Measurements from ENCODE around the gene WDR33. TPM values are rescaled to one million over a fixed set of nuclear protein-coding genes. Genes with fewer than 3 reads are reported as not detected.

The WDR33 gene
- total and polyA plus RNA-seq, 8 donors: 7.9 to 99.9 (median 20.3) TPM

- H3K4me3 ChIP-seq: no peak overlapping the region
- peak in 1 of 2 donors; percentile 8 for DNase-seq
- peaks cover 0 to 52% (median 28%) of the 10 kb centered on the region in 3 donors for H3K27me3 ChIP-seq
- no peaks in the 10 kb centered on the region for H3K36me3 ChIP-seq
- H3K9me3 ChIP-seq: no peaks in the 10 kb centered on the region
- no peak for TF ChIP-seq EP300 (IDR thresholded peaks at IDR 0.05)
- no peak for TF ChIP-seq POLR2AphosphoS5 (IDR thresholded peaks at IDR 0.05)
- no peak for TF ChIP-seq POLR2A (IDR thresholded peaks at IDR 0.05)
- TF ChIP-seq CTCF (IDR thresholded peaks at IDR 0.05): no peak
- peaks cover 20 to 66% (median 38%) of the 10 kb centered on the region in 4 donors for H3K4me1 ChIP-seq
- intact Hi-C loops (cut with DNase I; ENCODE audit: low total_unique reads): no loop called here
- peak overlapping the region in 1 of 5 donors; percentile 94 for H3K27ac ChIP-seq
- 67 to 87% (median 82%) methylated on average over 1 to 2 of the region's 2 CpGs for WGBS, 5 donors
Observed at GRCh38 chr2:127676906-127677305, 134.1 kb downstream of the WDR33 start.

- Histone ChIP-seq H3K4me1 (peaks cover 14 to 60% (median 33%) of the 10 kb centered on the region in 4 donors), H3K27ac (peak within 1 kb of the TSS; percentile 47 to 94 (median 86)), H3K27me3 (peaks cover 0 to 58% (median 28%) of the 10 kb centered on the region in 3 donors), H3K36me3 (no peaks in the 10 kb centered on the region), H3K9me3 (no peaks in the 10 kb centered on the region), H3K4me3 (peak within 1 kb of the TSS; percentile 65 to 82 (median 78))
- WGBS, 5 donors: 6 to 8% (median 7%) methylated on average over 50 to 56 of the region's 56 CpGs
- intact Hi-C loops (cut with DNase I; ENCODE audit: low total_unique reads): no loop called here
- peak; percentile 30 to 73 for DNase-seq
- TF ChIP-seq POLR2A (IDR thresholded peaks at IDR 0.05): no peak
- TF ChIP-seq POLR2AphosphoS5 (IDR thresholded peaks at IDR 0.05): no peak
- no peak for TF ChIP-seq CTCF (IDR thresholded peaks at IDR 0.05)
- TF ChIP-seq EP300 (IDR thresholded peaks at IDR 0.05): no peak
Observed at GRCh38 chr2:127675331-127676261, 135.4 kb downstream of the WDR33 start, which contains the start of gene LIMS2. Gene LIMS2, minus strand, starts transcription at chr2:127675530. Its CDS starts 506 bp downstream, at chr2:127675024.

- Histone ChIP-seq H3K27me3 (peaks cover 0 to 58% (median 28%) of the 10 kb centered on the region in 3 donors), H3K4me1 (peaks cover 14 to 60% (median 35%) of the 10 kb centered on the region in 4 donors), H3K36me3 (no peaks in the 10 kb centered on the region), H3K9me3 (no peaks in the 10 kb centered on the region), H3K27ac (peak overlapping the region; percentile 47 to 94 (median 86)), H3K4me3 (peak overlapping the region; percentile 65 to 82 (median 78))
- DNase-seq: peak; percentile 25 to 70
- whole genome bisulfite sequencing, 5 donors: 1 to 21% (median 5%) methylated on average over 4 to 72 of the region's 72 CpGs
- TF ChIP-seq EP300 (IDR thresholded peaks at IDR 0.05) (no peak), POLR2AphosphoS5 (IDR thresholded peaks at IDR 0.05) (no peak), CTCF (IDR thresholded peaks at IDR 0.05) (no peak), POLR2A (IDR thresholded peaks at IDR 0.05) (no peak)
- intact Hi-C loops (cut with DNase I; ENCODE audit: low total_unique reads): no loop called here
Observed at GRCh38 chr2:127674241-127675209, 136.4 kb downstream of the WDR33 start.
